Measurements from ENCODE around the gene ADAM23.

Gene ADAM23

GRCh38 chr2:206511283-206511682, 68.0 kb downstream of the ADAM23 start:
- DNase-seq (ENCODE audit: low read depth in 2 of 2): no peak

- DNase-seq (ENCODE audit: low read depth in 2 of 2): no peak
Observed at GRCh38 chr2:206512999-206513398, 69.7 kb downstream of the ADAM23 start.

GRCh38 chr2:206515580-206515979, 72.2 kb downstream of the ADAM23 start:
- DNase-seq (ENCODE audit: low read depth in 2 of 2): no peak

GRCh38 chr2:206518997-206519396, 75.7 kb downstream of the ADAM23 start:
- DNase-seq (ENCODE audit: low read depth in 2 of 2): no peak

GRCh38 chr2:206520450-206520849, 77.1 kb downstream of the ADAM23 start:
- DNase-seq (ENCODE audit: low read depth in 2 of 2): no peak

GRCh38 chr2:206521115-206521514, 77.8 kb downstream of the ADAM23 start:
- no peak for DNase-seq (ENCODE audit: low read depth in 2 of 2)

GRCh38 chr2:206521612-206522011, 78.3 kb downstream of the ADAM23 start:
- DNase-seq (ENCODE audit: low read depth in 2 of 2): no peak

GRCh38 chr2:206526416-206526815, 83.1 kb downstream of the ADAM23 start:
- DNase-seq (ENCODE audit: low read depth in 2 of 2): no peak

GRCh38 chr2:206527153-206527552, 83.8 kb downstream of the ADAM23 start:
- DNase-seq (ENCODE audit: low read depth in 2 of 2): no peak

GRCh38 chr2:206530727-206531126, 87.4 kb downstream of the ADAM23 start:
- DNase-seq (ENCODE audit: low read depth in 2 of 2): no peak

- no peak for DNase-seq (ENCODE audit: low read depth in 2 of 2)
Observed at GRCh38 chr2:206531996-206532543, 88.7 kb downstream of the ADAM23 start.

- no peak for DNase-seq (ENCODE audit: low read depth in 2 of 2)
Observed at GRCh38 chr2:206533977-206534376, 90.6 kb downstream of the ADAM23 start.

GRCh38 chr2:206535260-206535986, 92.1 kb downstream of the ADAM23 start:
- DNase-seq (ENCODE audit: low read depth in 2 of 2): no peak

- DNase-seq (ENCODE audit: low read depth in 2 of 2): no peak
Observed at GRCh38 chr2:206540757-206541156, 97.4 kb downstream of the ADAM23 start.

- DNase-seq (ENCODE audit: low read depth in 2 of 2): no peak
Observed at GRCh38 chr2:206543073-206543472, 99.7 kb downstream of the ADAM23 start.

- DNase-seq (ENCODE audit: low read depth in 2 of 2): no peak
Observed at GRCh38 chr2:206548383-206548782, 105.1 kb downstream of the ADAM23 start.

- no peak for DNase-seq (ENCODE audit: low read depth in 2 of 2)
Observed at GRCh38 chr2:206555721-206556120, 112.4 kb downstream of the ADAM23 start.

- no peak for DNase-seq (ENCODE audit: low read depth in 2 of 2)
Observed at GRCh38 chr2:206556357-206556949, 113.1 kb downstream of the ADAM23 start.

GRCh38 chr2:206557321-206557720, 114.0 kb downstream of the ADAM23 start:
- no peak for DNase-seq (ENCODE audit: low read depth in 2 of 2)

GRCh38 chr2:206558492-206558891, 115.2 kb downstream of the ADAM23 start:
- no peak for DNase-seq (ENCODE audit: low read depth in 2 of 2)

GRCh38 chr2:206561962-206562361, 118.6 kb downstream of the ADAM23 start:
- no peak for DNase-seq (ENCODE audit: low read depth in 2 of 2)

- no peak for DNase-seq (ENCODE audit: low read depth in 2 of 2)
Observed at GRCh38 chr2:206562375-206562774, 119.0 kb downstream of the ADAM23 start.

- no peak for DNase-seq (ENCODE audit: low read depth in 2 of 2)
Observed at GRCh38 chr2:206563374-206563773, 120.0 kb downstream of the ADAM23 start.
